ENCODE results near the gene RIOK1.
"Not testable (repeated sequence)": the region's sequence is repeated elsewhere in the genome, so short reads cannot be mapped to it uniquely, and the experiment has no call there.

The RIOK1 gene

GRCh38 chr6:7454696-7455358 lies 65.2 kb downstream of the RIOK1 start:
- H3K79me2 ChIP-seq (ENCODE audit: low read length), result no peaks in the 10 kb centered on the region
- H3K4me1 ChIP-seq (ENCODE audit: low read length), result no peaks in the 10 kb centered on the region
- H3K9ac ChIP-seq (ENCODE audit: low read length), result no peak overlapping the region
- no peak overlapping the region for H3K4me2 ChIP-seq (ENCODE audit: low read depth, low read length)
- TF ChIP-seq CTCF (IDR thresholded peaks at IDR 0.05; ENCODE audit: low read length) (no peak), EZH2phosphoT487 (IDR thresholded peaks at IDR 0.05; ENCODE audit: low read length) (no peak), EZH2 (optimal IDR thresholded peaks at IDR 0.05; ENCODE audit: low read depth, low read length) (no peak)
- H3K4me3 ChIP-seq (ENCODE audit: low read length), result no peak overlapping the region
- no peak for DNase-seq
- no peaks in the 10 kb centered on the region for H4K20me1 ChIP-seq (ENCODE audit: insufficient read depth, low read length)
- no peaks in the 10 kb centered on the region for H3K9me2 ChIP-seq (replicated peaks; ENCODE audit: insufficient read depth, low read length)
- no peaks in the 10 kb centered on the region for H3K9me3 ChIP-seq (replicated peaks; ENCODE audit: insufficient read depth, low read length)
- H3K27ac ChIP-seq (ENCODE audit: low read length), result no peak overlapping the region
- no peak overlapping the region for H2AFZ ChIP-seq (ENCODE audit: low read length)
- H3K27me3 ChIP-seq (replicated peaks; ENCODE audit: insufficient read depth, low read length), result no peaks in the 10 kb centered on the region
- no peaks in the 10 kb centered on the region for H3K36me3 ChIP-seq (replicated peaks; ENCODE audit: insufficient read depth, low read length)
- H3F3A ChIP-seq (ENCODE audit: insufficient read depth, low read length), result no peaks in the 10 kb centered on the region

GRCh38 chr6:7456302-7456701 lies 66.7 kb downstream of the RIOK1 start:
- H3K27ac ChIP-seq (ENCODE audit: low read length); H3K4me3 ChIP-seq (ENCODE audit: low read length); H3K9me3 ChIP-seq (replicated peaks; ENCODE audit: insufficient read depth, low read length); H3K9ac ChIP-seq (ENCODE audit: low read length); H3K27me3 ChIP-seq (replicated peaks; ENCODE audit: insufficient read depth, low read length); H3K4me2 ChIP-seq (ENCODE audit: low read depth, low read length); H4K20me1 ChIP-seq (ENCODE audit: insufficient read depth, low read length); H3K36me3 ChIP-seq (replicated peaks; ENCODE audit: insufficient read depth, low read length); H3F3A ChIP-seq (ENCODE audit: insufficient read depth, low read length); H3K4me1 ChIP-seq (ENCODE audit: low read length); DNase-seq; H3K79me2 ChIP-seq (ENCODE audit: low read length); H3K9me2 ChIP-seq (replicated peaks; ENCODE audit: insufficient read depth, low read length); H2AFZ ChIP-seq (ENCODE audit: low read length): not testable (repeated sequence)

- TF ChIP-seq EZH2 (optimal IDR thresholded peaks at IDR 0.05; ENCODE audit: low read depth, low read length), result no peak
- no peak for TF ChIP-seq EZH2phosphoT487 (IDR thresholded peaks at IDR 0.05; ENCODE audit: low read length)
- DNase-seq, result no peak
- no peak overlapping the region for H3K4me2 ChIP-seq (ENCODE audit: low read depth, low read length)
- H3K9ac ChIP-seq (ENCODE audit: low read length), result no peak overlapping the region
- H4K20me1 ChIP-seq (ENCODE audit: insufficient read depth, low read length), result no peaks in the 10 kb centered on the region
- no peaks in the 10 kb centered on the region for H3K36me3 ChIP-seq (replicated peaks; ENCODE audit: insufficient read depth, low read length)
- H3K4me3 ChIP-seq (ENCODE audit: low read length), result no peak overlapping the region
- H3K79me2 ChIP-seq (ENCODE audit: low read length), result no peaks in the 10 kb centered on the region
- H3K9me2 ChIP-seq (replicated peaks; ENCODE audit: insufficient read depth, low read length), result no peaks in the 10 kb centered on the region
- no peak overlapping the region for H3K27ac ChIP-seq (ENCODE audit: low read length)
- H3K9me3 ChIP-seq (replicated peaks; ENCODE audit: insufficient read depth, low read length), result no peaks in the 10 kb centered on the region
- H3K4me1 ChIP-seq (ENCODE audit: low read length), result no peaks in the 10 kb centered on the region
- H3K27me3 ChIP-seq (replicated peaks; ENCODE audit: insufficient read depth, low read length), result no peaks in the 10 kb centered on the region
- H2AFZ ChIP-seq (ENCODE audit: low read length), result no peak overlapping the region
- H3F3A ChIP-seq (ENCODE audit: insufficient read depth, low read length), result no peaks in the 10 kb centered on the region
These were observed 71.8 kb downstream of the RIOK1 start for GRCh38 chr6:7461416-7461815.

- TF ChIP-seq CTCF (IDR thresholded peaks at IDR 0.05; ENCODE audit: low read length) (no peak), EZH2phosphoT487 (IDR thresholded peaks at IDR 0.05; ENCODE audit: low read length) (no peak), EZH2 (optimal IDR thresholded peaks at IDR 0.05; ENCODE audit: low read depth, low read length) (no peak)
- no peaks in the 10 kb centered on the region for H3F3A ChIP-seq (ENCODE audit: insufficient read depth, low read length)
- no peak for DNase-seq
- H3K79me2 ChIP-seq (ENCODE audit: low read length), result no peaks in the 10 kb centered on the region
- no peaks in the 10 kb centered on the region for H3K27me3 ChIP-seq (replicated peaks; ENCODE audit: insufficient read depth, low read length)
- H4K20me1 ChIP-seq (ENCODE audit: insufficient read depth, low read length), result no peaks in the 10 kb centered on the region
- H3K9me3 ChIP-seq (replicated peaks; ENCODE audit: insufficient read depth, low read length), result no peaks in the 10 kb centered on the region
- H3K4me2 ChIP-seq (ENCODE audit: low read depth, low read length), result no peak overlapping the region
- no peak overlapping the region for H3K27ac ChIP-seq (ENCODE audit: low read length)
- no peak overlapping the region for H3K4me3 ChIP-seq (ENCODE audit: low read length)
- H3K4me1 ChIP-seq (ENCODE audit: low read length), result no peaks in the 10 kb centered on the region
- no peaks in the 10 kb centered on the region for H3K36me3 ChIP-seq (replicated peaks; ENCODE audit: insufficient read depth, low read length)
- H3K9ac ChIP-seq (ENCODE audit: low read length), result no peak overlapping the region
- no peak overlapping the region for H2AFZ ChIP-seq (ENCODE audit: low read length)
- H3K9me2 ChIP-seq (replicated peaks; ENCODE audit: insufficient read depth, low read length), result no peaks in the 10 kb centered on the region
These were observed 74.2 kb downstream of the RIOK1 start for GRCh38 chr6:7463785-7464184.

Measured in MM.1S (cell line).